NCI-H345 treated with DMSO at 0.1 percent for 48 hours (cell line): ENCODE data around the gene ZFHX3.

Experiments used
- DNase-seq: peaks from one replicate; lab custom pipeline; 2025; ENCODE audit not compliant: unreplicated experiment; lab: John Stamatoyannopoulos, UW

Gene ZFHX3

DNA sequence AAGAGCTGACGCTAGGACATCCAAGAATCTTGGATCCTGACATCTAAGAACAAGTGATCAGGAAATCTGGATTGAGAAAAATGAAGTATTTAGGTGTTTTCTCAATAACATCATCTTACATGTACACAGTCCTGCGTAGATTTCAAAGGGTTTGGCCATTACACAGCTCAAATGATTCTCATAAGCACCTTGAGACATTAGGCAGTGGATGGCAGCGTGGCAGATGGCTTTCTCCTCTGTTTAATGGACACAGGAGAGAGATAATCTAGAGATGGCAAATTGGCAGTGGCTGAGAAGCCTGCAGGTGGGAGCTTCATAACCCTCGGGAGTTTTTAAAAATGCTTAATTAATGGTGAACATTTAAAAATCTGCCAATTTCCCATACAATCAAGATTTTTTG, 137.5 kb downstream of the ZFHX3 start:
- DNase-seq, result no peak

GRCh38 chr16:72909196-72909595, 138.7 kb downstream of the ZFHX3 start:
- DNase-seq, result no peak

DNA sequence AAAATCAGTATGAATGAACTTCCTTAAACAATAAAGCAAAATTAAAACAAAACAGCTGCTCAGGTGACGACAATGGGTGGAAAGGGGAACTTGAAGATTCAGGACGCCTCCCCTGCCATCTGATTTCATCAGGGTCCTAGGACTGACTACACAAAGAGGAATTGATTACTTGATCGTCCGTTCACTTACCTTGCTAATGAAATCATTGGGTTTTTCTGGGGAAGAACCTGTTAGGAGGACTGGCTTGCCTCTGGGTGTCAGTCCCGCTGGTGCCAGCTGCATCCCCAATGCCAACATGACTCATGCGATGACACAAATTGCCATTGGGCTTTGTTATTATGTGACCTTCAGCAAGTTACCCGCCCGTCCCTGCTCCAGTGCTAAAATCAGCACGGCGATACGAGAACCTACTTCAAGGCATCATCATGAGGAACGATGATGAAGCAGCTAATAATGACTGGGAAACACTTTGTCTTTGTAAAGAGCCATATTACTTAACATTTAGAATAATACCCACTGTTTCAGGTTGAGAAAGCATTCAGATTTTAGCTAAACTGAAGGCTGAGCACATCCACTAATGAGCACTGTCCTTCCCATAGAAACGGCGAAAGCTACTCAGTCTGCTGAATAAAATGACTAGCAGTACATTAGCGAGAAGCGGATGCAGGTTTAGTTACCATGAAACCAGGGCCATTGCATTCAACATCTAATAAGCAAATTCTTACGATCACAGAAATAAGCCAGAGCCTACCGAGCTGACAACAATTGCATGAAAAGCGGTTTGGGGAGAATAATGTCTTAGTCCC, 139.4 kb downstream of the ZFHX3 start:
- no peak for DNase-seq

GRCh38 chr16:72905581-72905980, 142.3 kb downstream of the ZFHX3 start:
- DNase-seq, result no peak

GRCh38 chr16:72903176-72903575, 144.8 kb downstream of the ZFHX3 start:
- DNase-seq, result no peak

DNA sequence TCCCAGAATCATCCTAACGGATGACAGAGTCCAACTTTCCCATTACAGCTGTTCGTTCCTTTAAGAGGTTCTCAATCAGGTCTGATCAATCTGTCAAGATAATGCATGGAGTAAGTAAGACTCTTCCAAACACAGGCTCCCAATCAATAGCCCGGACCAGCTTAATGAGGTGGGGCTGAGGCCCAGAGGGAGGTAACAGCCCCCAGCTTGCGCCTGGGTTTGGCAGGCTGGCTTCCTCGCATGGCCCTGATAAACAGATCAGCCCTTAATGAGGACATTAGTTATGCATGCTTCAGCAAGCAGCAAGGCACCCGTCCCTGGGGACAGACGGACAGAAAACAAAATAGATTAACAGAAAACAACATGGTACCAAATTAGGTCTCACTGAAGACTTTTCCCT, 145.7 kb downstream of the ZFHX3 start:
- DNase-seq, result no peak

DNA sequence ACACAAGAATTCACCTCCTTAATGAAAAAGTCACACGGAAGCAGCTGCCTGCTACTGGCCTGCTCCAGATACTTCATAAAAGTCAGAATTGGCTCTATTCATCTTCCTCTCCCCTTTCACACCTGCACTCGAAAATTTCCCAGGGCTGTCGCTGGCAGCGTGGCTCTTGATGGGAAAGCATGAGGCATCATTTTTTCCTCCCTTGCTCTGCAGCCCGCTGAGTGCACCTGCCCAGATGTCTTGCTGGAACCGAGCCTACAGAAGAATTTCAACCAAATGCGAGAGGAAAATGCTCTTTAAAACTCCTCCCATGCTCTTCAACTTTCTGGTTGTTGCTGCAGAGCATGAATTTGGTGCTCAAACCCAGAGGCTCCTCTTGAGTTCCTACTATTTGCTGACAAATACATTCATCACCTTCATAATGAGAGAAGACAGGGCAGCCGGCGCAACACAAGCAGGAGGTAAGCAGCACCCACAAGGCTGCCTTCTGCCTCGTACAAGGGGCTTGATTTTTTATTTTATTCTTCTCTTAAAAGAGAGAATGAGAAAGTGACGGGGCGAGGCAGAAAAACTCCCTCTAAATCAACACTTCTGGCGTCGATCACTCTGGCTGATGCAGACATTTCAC, 146.8 kb downstream of the ZFHX3 start:
- DNase-seq, result no peak

GRCh38 chr16:72898216-72898825, 149.6 kb downstream of the ZFHX3 start:
- DNase-seq, result no peak

DNA sequence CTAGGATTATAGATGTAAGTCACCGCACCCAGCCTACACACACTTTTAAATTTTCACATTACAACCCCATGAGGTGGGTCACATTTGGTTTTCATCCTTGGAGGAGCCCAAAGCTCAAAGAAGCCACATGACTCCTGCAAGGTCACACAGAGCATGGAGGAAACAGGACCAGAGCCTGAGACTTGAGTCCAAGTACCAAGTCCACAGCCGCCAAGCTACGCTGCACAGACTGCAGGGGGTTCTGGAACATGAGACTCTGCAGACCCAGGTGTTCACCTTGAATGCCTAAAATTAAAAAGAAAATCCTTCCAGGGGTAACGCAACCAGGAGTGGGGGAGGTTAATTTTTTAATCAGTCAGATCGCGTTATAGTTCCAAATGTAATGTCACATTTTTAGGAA, 150.2 kb downstream of the ZFHX3 start:
- DNase-seq, result no peak

- no peak for DNase-seq
Measured at GRCh38 chr16:72896485-72897118, 151.3 kb downstream of the ZFHX3 start.

DNA sequence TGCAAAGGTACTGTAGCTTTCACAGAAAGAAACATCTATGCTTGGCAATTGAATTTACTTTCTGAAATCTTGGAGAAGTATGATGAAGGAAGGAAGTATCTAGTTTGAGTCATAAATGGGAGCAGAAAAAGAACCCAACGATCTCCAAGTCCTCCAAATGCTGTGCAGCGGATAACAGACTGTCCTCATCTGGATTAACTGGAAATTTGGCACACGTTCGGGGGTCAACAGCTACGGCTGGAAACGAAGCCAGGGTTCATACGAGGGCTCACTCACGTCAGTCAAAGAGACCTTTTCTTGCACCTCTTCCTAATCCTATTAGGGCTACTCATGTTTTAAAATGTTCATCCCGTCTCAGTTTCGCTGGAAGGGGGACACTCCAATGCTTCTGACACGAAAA, 152.0 kb downstream of the ZFHX3 start:
- DNase-seq, result no peak

DNA sequence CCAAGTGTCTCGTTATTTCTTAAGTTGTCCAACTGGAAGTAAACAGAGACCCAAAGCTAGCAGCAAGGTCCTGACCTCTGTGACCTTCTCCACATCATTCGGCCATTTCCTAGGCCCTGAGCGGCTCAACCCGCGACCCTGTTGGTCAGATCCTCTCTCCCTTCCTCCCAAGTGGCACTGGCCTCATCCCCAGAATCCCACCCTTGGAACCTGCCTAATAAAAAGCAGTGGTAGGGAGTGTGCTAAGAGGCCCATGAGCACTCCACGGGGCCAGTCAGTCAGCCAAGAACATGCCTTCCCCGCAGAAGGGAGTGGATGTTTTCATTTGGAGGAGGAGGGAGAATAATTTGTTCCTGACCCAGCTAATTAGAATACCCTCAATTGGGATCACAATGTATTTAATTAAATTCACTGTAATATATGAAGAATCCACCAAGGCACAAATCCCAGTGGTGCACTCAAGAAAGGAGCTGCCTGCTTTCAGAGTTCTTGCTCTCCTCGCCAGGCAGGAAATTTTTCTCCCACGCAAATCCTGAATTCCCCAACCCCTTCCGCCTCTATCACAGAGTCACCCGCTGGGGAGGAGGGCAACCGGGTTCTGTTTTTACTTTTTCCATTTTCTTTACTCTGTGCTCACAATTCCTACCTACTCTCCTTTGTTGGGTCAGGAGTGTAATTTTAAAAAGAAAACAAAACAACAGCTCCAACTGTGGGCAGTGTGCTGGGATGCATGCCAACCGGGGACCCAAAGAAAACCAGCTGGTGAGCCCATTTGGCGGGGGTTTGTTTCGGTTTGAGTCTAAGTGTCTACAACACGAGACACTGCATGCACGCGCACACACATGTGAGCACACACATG, 153.4 kb downstream of the ZFHX3 start:
- DNase-seq, result no peak

GRCh38 chr16:72891291-72892227, 156.4 kb downstream of the ZFHX3 start:
- no peak for DNase-seq

- DNase-seq, result no peak
Measured at GRCh38 chr16:72890587-72890986, 157.3 kb downstream of the ZFHX3 start.

- no peak for DNase-seq
Measured at GRCh38 chr16:72889616-72890582, 158.0 kb downstream of the ZFHX3 start.

DNA sequence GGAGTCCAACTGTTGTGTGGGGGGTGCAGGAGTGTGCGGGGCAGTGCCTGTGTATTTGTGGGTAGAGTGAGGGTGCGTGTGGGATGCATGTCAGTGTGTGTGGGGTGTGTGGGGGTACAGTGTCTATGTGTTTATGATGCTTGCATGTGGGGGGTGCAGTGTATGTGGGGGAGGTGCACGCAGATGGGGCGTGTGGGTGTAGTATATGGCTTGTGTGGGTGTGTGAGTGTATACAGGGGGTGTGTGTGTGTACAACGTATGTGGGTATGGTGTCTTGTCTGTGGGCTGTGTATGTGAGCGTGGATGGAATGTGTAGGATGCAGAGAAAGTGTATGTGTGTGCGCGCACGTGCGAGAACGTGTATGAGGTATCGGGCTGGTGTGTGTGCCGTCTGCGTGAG, 160.4 kb downstream of the ZFHX3 start:
- DNase-seq, result no peak

GRCh38 chr16:72886346-72886974, 161.5 kb downstream of the ZFHX3 start:
- DNase-seq, result no peak

- DNase-seq, result no peak
Measured at GRCh38 chr16:72884573-72884972, 163.4 kb downstream of the ZFHX3 start.
